Endothelial cell of umbilical vein (primary cell): ENCODE measurements around the gene RESP18.

Source experiments
- CTCF ChIP-seq, 2 donors: IDR thresholded peaks; 1 replicate in 1 of 2; 2 replicates in 1 of 2; pipeline ENCODE4 v1.5.1; 2011; ENCODE audit warnings: low read length in 2 of 2, mild to moderate bottlenecking in 2 of 2, moderate library complexity in 2 of 2, control low read depth in 1 of 2, inconsistent platforms in 1 of 2, low read depth in 1 of 2; ENCODE audit not compliant: insufficient read depth in 1 of 2; ENCODE audit errors: extremely low read depth in 1 of 2
- EZH2 ChIP-seq: IDR thresholded peaks from 2 replicates; pipeline ENCODE4 v1.6.1; 2012; ENCODE audit warnings: borderline replicate concordance, low read depth, mild to moderate bottlenecking, moderate library complexity, low read length, inconsistent platforms; ENCODE audit not compliant: severe bottlenecking
- JUN ChIP-seq: IDR thresholded peaks from 2 replicates; pipeline ENCODE4 v1.6.1; 2011; ENCODE audit warnings: borderline replicate concordance, low read depth; ENCODE audit not compliant: insufficient read length, insufficient read depth
- MYC ChIP-seq: IDR thresholded peaks from one replicate; pipeline ENCODE4 v1.6.1; 2011; ENCODE audit warnings: mild to moderate bottlenecking, low read depth, low read length
- POLR2A ChIP-seq: IDR thresholded peaks from 2 replicates; pipeline ENCODE4 v1.6.1; 2012; ENCODE audit warnings: low read depth, mild to moderate bottlenecking, control low read depth, low read length
- POLR2AphosphoS5 ChIP-seq: IDR thresholded peaks from 2 replicates; pipeline ENCODE4 v1.6.1; 2012; ENCODE audit warnings: low read depth, mild to moderate bottlenecking, control low read depth, low read length, moderate library complexity; ENCODE audit not compliant: insufficient read depth

DNA sequence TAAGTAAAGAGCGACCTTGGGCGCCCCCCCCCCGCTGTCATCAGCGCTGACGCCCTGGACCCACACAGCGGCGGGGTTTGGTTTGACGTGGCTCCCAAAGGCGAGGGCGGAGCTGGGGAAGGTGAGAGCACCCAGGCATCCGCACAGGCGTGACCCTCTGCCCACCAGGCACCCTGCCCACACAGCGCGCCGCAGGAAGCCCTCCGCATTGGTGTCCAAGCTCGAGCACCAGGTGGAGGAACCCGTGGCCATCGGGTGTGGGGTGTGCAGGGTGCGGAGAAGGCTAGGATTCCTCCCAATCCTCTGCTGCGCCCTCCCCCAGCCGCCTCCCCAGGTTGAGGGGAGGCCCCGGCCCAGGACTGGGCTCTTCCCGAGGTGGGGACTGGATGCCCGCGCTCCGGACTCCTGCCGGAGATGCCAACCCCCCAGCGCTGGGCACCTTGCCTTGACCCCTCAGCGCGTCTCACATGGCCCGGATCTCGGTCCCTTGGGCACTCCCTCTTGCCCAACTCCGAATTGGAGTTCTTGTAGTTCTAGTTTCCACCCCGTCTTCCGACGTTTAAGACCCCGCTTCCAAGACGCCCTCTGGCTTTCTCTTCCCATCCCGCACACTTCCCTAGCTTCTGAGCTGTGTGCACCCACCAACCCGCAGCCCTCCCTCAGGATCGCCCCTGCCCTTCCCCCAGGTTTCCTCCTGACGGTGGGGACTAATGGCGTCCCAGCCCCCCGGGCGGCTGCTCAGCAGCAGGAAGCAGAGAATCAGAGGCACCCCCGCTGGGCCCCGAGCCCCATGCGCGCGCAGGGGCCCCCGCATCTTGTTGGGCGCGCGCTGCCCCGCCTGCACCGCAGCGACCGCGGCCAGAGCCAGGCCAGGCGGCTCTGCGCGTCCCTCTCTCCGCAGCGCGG, 25.9 kb upstream of the RESP18 start:
- TF ChIP-seq CTCF (IDR thresholded peaks at IDR 0.05; ENCODE audit: extremely low read depth in 1 of 2, insufficient read depth in 1 of 2, low read depth in 1 of 2, low read length in 2 of 2) (no peak), EZH2 (peak; percentile 75), POLR2A (no peak), POLR2AphosphoS5 (no peak), MYC (no peak), JUN (no peak)
